Neutrophil (primary cell): Measurements from ENCODE around the gene STIM2.
"Not testable (repeated sequence)": the region's sequence is repeated elsewhere in the genome, so short reads cannot be mapped to it uniquely, and the experiment has no call there.

Source experiments
- H3K27ac ChIP-seq: fragments of 200-600 bp; sonication (generic); 2 replicates; pipeline ENCODE4 v1.5.1; 2016; ENCODE audit warnings: mild to moderate bottlenecking, moderate library complexity
- H3K27me3 ChIP-seq: fragments of 200-600 bp; sonication (generic); 2 replicates; pipeline ENCODE4 v1.6.0; 2016; ENCODE audit warnings: mild to moderate bottlenecking
- H3K36me3 ChIP-seq: fragments of 200-600 bp; sonication (generic); 2 replicates; pipeline ENCODE4 v1.5.1; 2017
- H3K4me1 ChIP-seq, 2 experiments: fragments of 200-600 bp in 1 of 2; sonication (generic) in 1 of 2; 1 replicate in 1 of 2; 2 replicates in 1 of 2; pipeline versions ENCODE4 v1.5.1 to v1.6.1; 2013 to 2016; ENCODE audit warnings: low read depth in 1 of 2, low read length in 1 of 2, mild to moderate bottlenecking in 1 of 2, moderate library complexity in 1 of 2; ENCODE audit not compliant: control insufficient read depth in 1 of 2, insufficient read depth in 1 of 2
- H3K4me3 ChIP-seq, 2 experiments: fragments of 200-600 bp in 1 of 2; sonication (generic) in 1 of 2; 1 replicate in 1 of 2; 2 replicates in 1 of 2; pipeline ENCODE4 v1.5.1; 2013 to 2016; ENCODE audit warnings: low read depth in 1 of 2, low read length in 1 of 2, mild to moderate bottlenecking in 1 of 2, moderate library complexity in 1 of 2
- H3K9me3 ChIP-seq: fragments of 200-600 bp; sonication (generic); 2 replicates; pipeline ENCODE4 v1.5.1; 2016
- TF ChIP-seq, protein P1 (sequence below): fragments of 200-600 bp; sonication (generic); IDR thresholded peaks from 2 replicates; pipeline ENCODE4 v1.5.1; 2016; ENCODE audit warnings: antibody characterized with exemption

STIM2 gene

DNA sequence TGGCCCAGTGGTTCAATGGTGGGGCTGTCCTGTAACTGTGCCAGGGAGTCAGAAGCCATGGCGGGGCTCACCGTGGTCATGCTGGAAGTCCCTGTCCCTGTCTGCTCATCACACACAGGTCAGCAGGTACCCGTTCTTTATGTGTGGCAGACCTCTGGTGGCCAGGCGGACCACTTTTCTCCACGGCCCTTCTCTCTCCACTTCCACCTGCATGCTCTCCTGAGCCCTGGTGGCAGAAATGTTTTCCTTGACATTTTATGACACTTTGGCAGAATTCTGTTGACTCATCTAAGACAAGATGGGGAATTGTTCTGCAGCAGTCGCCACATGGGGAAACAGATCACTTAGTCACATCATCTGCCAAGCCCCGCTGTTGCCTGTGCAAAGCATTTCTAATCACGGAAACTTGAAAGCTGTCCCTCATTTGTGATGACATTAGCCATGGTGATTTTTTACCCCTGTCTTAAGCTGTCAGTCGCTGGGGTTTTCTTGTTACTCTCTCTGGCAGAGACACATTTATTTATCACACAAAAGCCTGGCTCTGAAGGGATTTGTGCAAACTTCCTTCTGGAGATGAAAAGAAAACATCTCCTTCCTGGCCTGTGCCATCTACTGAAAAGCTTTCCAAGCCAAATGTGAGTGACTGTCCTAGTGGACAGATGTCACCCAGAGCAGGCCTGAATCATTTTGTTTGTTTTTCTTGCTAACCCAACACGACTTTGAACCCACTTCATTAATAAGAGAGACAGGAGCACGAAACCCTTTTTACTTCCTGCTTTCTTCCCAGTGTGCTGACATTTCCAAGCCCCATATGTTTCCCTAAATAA, 38.8 kb upstream of the STIM2 start:
- no peaks in the 10 kb centered on the region for H3K36me3 ChIP-seq
- no peak overlapping the region for H3K4me3 ChIP-seq
- peak overlapping the region; percentile 23 for H3K27ac ChIP-seq
- H3K9me3 ChIP-seq = no peaks in the 10 kb centered on the region
- H3K4me1 ChIP-seq = peaks cover 5 to 18% of the 10 kb centered on the region in 2 experiments
- TF ChIP-seq, protein P1, sequence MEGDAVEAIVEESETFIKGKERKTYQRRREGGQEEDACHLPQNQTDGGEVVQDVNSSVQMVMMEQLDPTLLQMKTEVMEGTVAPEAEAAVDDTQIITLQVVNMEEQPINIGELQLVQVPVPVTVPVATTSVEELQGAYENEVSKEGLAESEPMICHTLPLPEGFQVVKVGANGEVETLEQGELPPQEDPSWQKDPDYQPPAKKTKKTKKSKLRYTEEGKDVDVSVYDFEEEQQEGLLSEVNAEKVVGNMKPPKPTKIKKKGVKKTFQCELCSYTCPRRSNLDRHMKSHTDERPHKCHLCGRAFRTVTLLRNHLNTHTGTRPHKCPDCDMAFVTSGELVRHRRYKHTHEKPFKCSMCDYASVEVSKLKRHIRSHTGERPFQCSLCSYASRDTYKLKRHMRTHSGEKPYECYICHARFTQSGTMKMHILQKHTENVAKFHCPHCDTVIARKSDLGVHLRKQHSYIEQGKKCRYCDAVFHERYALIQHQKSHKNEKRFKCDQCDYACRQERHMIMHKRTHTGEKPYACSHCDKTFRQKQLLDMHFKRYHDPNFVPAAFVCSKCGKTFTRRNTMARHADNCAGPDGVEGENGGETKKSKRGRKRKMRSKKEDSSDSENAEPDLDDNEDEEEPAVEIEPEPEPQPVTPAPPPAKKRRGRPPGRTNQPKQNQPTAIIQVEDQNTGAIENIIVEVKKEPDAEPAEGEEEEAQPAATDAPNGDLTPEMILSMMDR = no peak
- peaks cover 8% of the 10 kb centered on the region for H3K27me3 ChIP-seq

- peaks cover 8% of the 10 kb centered on the region for H3K27me3 ChIP-seq
Observed at GRCh38 chr4:26822546-26822945, 38.1 kb upstream of the STIM2 start.

DNA sequence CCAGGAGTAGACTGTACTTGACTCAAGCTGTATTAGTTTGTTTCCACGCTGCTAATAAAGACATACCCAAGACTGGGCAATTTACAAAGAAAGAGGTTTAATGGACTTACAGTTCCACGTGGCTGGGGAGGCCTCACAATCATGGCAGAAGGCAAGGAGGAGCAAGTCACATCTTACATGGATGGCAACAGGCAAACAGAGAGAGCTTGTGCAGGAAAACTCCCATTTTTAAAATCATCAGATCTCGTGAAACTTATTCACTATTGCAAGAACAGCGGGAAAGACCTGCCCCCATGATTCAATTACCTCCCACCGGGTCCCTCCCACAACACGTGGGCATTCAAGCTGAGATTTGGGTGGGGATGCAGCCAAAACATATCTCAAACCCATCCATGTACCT, 37.7 kb upstream of the STIM2 start:
- H3K9me3 ChIP-seq, H3K4me3 ChIP-seq, H3K27ac ChIP-seq, H3K36me3 ChIP-seq, H3K27me3 ChIP-seq: not testable (repeated sequence)
- H3K4me1 ChIP-seq = peaks cover 5 to 20% of the 10 kb centered on the region in 2 experiments

More at GRCh38 chr4:26822546-26822945, 38.1 kb upstream of the STIM2 start:
- TF ChIP-seq, protein P1 = no peak
- no peaks in the 10 kb centered on the region for H3K9me3 ChIP-seq
- no peaks in the 10 kb centered on the region for H3K36me3 ChIP-seq
- no peak overlapping the region for H3K4me3 ChIP-seq
- H3K4me1 ChIP-seq = peaks cover 5 to 20% of the 10 kb centered on the region in 2 experiments
- peak overlapping the region; percentile 23 for H3K27ac ChIP-seq

- TF ChIP-seq, protein P1 = no peak
- Histone ChIP-seq H3K27me3 (peaks cover 7% of the 10 kb centered on the region), H3K4me1 (peaks cover 5 to 20% of the 10 kb centered on the region in 2 experiments), H3K36me3 (no peaks in the 10 kb centered on the region), H3K9me3 (no peaks in the 10 kb centered on the region), H3K4me3 (no peak overlapping the region), H3K27ac (no peak overlapping the region)
Observed at GRCh38 chr4:26823583-26823982, 37.1 kb upstream of the STIM2 start.

DNA sequence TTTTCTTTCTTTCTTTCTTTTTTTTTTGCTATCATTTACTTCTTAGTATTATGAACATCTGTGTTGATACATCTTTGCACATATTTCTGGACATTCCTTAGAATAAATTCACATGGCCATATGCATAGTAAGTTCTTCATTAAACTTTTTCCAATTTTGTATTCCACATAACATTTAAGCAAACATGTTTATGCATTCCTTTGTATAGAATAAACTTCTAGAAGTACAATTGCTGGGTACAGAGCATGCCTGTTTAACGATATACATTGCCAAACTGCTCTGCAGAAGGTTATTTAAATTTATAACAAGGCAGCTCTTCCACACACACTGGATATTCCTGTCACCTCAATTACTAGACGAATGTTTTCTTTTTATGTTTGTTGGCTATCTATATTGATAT, 36.0 kb upstream of the STIM2 start:
- H3K36me3 ChIP-seq = no peaks in the 10 kb centered on the region
- H3K27me3 ChIP-seq = no peaks in the 10 kb centered on the region
- H3K27ac ChIP-seq = no peak overlapping the region
- no peak overlapping the region for H3K4me3 ChIP-seq
- peaks cover 5 to 20% of the 10 kb centered on the region in 2 experiments for H3K4me1 ChIP-seq
- TF ChIP-seq, protein P1 = no peak
- H3K9me3 ChIP-seq = no peaks in the 10 kb centered on the region

- Histone ChIP-seq H3K4me3 (no peak overlapping the region), H3K4me1 (peaks cover 5 to 20% of the 10 kb centered on the region in 2 experiments), H3K27me3 (no peaks in the 10 kb centered on the region), H3K27ac (no peak overlapping the region), H3K9me3 (no peaks in the 10 kb centered on the region), H3K36me3 (no peaks in the 10 kb centered on the region)
- TF ChIP-seq, protein P1 = no peak
Observed at GRCh38 chr4:26826721-26827120, 33.9 kb upstream of the STIM2 start.

- H3K4me3 ChIP-seq, H3K9me3 ChIP-seq, H3K27ac ChIP-seq, H3K27me3 ChIP-seq, H3K36me3 ChIP-seq: not testable (repeated sequence)
- peaks cover 2 to 16% of the 10 kb centered on the region in 2 experiments for H3K4me1 ChIP-seq
Observed at GRCh38 chr4:26827336-26827735, 33.3 kb upstream of the STIM2 start.
